ENCODE measurements around the gene PHC1.
"Not testable (repeated sequence)": the region's sequence is repeated elsewhere in the genome, so short reads cannot be mapped to it uniquely, and the experiment has no call there.

Gene PHC1

GRCh38 chr12:8909752-8910151 is 4.6 kb upstream of the PHC1 start:
- DNase-seq (ENCODE audit: low spot score) (no peak), FAIRE-seq (peak; percentile 5)

DNA sequence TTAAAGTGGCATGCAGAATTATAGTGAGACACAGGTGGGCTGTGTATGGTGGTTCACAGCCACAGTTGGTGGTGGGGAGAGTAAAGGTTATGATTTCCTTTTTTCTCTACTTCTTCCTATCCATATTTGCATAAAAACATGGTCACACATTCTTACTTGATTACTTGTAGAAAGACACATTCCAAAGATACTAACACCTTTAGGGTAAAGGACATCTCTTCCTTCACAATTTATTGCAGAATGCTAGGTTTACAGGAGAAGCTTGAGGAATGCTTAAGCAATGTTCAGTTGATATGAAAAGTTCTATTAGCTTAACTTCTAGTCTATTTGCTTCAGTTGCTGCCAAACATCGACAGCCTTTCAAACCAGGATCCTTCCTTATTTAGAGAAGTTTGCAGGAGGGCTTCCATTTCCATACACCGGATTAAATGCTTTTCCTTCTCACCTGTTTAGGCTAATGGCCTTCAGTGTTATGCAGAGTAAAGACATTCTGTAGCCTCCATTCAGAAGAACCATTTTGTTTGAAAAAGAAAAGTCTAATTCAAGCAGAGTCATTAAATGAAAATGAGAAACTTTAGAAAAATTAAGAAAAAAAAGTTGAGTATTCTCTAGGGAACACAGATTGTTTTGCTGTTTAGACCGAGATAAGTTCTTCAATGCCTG is 2.6 kb upstream of the PHC1 start:
- FAIRE-seq = no peak
- no peak for DNase-seq (ENCODE audit: low spot score)

DNA sequence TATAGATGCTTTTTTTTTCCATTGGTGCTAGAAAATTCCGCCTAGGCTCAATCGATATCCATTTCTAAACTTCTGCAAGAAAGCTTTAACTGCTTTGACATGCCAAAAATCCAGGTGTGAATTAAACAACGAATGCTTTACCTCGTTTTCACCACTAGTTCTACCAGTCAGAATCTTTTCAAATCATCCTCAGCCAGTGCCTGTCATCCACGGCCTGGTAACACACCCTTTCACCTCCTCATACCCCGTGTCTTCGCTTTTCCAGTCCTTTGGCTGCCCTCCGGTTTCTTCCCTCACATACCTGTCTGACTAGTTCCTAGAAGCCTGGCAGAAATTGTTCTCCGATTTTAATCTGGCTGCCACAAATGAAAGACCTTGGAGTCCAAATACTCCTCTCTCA is 1.4 kb upstream of the PHC1 start:
- FAIRE-seq = no peak
- DNase-seq (ENCODE audit: low spot score) = peak; percentile 48

DNA sequence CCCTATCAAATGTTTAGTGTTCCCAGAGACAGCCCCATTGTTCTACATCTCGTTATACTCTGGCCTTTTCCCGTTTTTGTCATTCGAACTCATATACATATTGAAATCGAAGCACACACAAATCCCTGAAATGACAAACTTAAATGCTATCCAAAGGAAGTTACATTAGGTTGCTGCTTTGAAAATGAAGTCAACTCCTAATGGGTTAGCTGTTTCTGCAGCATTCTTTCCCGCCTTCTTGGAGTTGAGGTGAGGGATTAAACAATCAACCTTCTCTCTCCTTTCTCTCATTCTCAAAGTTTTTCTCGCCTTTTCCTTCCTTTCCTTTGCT is 642 bp upstream of the PHC1 start:
- DNase-seq (ENCODE audit: low spot score) = no peak
- no peak for FAIRE-seq

DNA sequence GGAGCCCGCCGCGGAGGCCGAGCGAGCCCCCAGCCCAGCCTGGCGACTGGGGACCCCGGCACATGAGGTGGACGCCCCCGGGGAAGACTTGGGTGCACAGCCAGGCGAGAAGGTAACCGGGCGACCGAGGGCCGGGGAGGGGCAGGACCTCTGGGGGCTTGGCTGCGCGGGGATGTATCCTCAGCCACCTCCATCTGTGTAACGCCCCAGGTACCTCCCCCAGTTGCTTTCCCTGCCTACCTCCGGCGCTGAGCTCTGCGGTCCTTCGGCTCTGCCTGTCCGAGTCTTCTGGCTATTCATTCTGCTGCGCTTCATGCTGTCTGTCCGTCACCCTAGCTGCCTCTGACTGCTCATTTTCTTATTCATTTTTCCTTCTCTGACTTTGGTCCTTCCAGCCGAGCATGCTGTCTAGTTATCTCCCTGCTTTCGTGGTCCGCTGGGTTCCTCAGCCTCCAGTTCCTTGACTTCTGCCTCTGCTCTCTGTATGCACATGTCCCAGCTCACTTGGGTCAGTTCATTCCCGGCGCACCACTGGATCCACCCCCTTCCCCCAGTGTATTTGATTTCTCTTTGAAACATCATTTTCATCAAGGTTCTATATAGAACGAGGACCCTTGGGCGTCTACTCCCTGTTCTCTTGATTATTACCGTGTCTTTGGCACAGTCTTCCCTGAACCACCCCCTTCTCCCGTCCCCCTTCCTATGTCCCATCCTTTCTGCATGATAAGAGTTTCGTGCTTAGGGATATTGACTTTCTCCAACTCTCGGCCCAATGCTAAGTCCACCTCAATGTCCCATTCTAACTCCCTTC is 612 bp downstream of the PHC1 start:
- DNase-seq (ENCODE audit: low spot score) (peak; percentile 93), FAIRE-seq (peak; percentile 58)

DNA sequence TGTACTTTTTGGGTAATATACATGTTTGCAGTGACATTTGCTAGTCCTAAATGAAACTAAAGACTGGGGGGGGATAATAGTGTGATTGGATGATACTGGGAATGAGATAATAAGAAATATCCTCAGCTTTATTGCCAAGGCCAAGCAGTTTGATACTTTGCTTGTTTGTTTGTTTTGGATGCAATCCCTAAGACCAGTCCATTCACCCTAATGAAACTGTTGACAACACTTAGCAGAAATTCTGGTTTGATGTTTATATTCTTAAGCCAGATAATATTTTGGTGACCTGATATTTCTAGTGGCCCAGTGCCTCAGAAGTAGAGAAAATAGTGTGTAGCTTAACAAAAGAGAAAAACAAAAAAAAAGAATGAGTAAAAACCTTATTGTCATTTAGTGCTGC is 1.8 kb downstream of the PHC1 start:
- FAIRE-seq (no peak), DNase-seq (ENCODE audit: low spot score) (no peak)

GRCh38 chr12:8917031-8917430 is 2.7 kb downstream of the PHC1 start:
- DNase-seq (ENCODE audit: low spot score) (no peak), FAIRE-seq (no peak)

DNA sequence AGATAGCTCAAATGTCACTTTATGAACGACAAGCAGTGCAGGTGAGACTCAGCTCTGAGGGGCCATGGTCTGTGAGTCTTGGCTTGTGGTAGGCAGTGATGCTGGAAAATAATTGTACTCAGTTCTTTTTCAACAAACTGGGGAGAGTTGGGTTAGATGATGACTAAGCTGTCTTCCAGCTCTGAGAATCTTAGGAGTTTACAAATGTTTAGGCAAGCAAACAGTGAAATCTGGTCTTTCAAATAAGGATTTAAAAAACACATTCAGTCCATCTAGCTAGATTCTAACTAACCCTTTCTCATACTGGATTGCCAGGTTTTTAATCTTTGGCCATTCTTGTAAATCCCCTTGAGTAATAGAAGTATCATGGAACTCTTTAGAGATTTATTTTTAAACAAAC is 3.4 kb downstream of the PHC1 start:
- no peak for DNase-seq (ENCODE audit: low spot score)
- FAIRE-seq = no peak

GRCh38 chr12:8919643-8920042 is 5.3 kb downstream of the PHC1 start:
- FAIRE-seq; DNase-seq (ENCODE audit: low spot score): not testable (repeated sequence)

- FAIRE-seq = peak; percentile 73
- no peak for DNase-seq (ENCODE audit: low spot score)
These were observed 8.2 kb downstream of the PHC1 start for GRCh38 chr12:8922544-8922943.

- peak; percentile 84 for FAIRE-seq
These were observed 16.5 kb downstream of the PHC1 start for GRCh38 chr12:8930655-8931323.

GRCh38 chr12:8932464-8932863 is 18.2 kb downstream of the PHC1 start:
- DNase-seq (ENCODE audit: low spot score); FAIRE-seq: not testable (repeated sequence)

More at GRCh38 chr12:8930655-8931323, 16.5 kb downstream of the PHC1 start:
- DNase-seq (ENCODE audit: low spot score) = not testable (repeated sequence)

DNA sequence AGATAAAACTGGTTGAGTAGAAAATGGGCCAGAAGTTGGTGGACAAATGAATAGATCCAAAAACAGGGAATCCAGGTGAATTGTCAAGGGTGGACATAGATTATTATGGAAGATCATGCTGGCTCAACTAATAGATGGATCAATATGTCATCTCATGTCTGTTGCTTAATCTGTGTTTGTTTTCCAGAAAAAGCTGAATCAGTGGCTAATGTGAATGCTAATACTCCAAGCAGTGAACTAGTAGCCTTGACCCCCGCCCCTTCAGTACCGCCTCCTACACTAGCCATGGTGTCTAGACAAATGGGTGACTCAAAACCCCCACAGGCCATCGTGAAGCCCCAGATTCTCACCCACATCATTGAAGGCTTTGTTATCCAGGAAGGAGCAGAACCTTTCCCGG is 19.8 kb downstream of the PHC1 start:
- FAIRE-seq = peak; percentile 80
- not testable (repeated sequence) for DNase-seq (ENCODE audit: low spot score)

DNA sequence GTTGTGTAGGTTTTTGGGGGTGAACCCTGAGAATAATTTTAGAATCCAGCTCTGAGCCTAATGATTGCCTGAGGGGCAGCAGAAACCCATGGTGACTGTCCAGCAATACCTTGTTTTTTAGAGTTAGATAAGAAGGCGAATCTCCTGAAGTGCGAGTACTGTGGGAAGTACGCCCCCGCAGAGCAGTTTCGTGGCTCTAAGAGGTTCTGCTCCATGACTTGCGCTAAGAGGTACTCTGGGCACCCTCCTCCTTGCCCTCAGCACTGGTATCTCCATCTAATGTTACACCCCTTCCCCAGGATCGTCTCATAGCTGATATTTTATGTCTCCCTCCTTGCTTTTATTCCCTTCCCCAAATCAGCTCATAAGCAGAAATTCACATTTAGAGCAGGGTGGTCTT is 22.4 kb downstream of the PHC1 start:
- FAIRE-seq = no peak
- DNase-seq (ENCODE audit: low spot score) = no peak

DNA sequence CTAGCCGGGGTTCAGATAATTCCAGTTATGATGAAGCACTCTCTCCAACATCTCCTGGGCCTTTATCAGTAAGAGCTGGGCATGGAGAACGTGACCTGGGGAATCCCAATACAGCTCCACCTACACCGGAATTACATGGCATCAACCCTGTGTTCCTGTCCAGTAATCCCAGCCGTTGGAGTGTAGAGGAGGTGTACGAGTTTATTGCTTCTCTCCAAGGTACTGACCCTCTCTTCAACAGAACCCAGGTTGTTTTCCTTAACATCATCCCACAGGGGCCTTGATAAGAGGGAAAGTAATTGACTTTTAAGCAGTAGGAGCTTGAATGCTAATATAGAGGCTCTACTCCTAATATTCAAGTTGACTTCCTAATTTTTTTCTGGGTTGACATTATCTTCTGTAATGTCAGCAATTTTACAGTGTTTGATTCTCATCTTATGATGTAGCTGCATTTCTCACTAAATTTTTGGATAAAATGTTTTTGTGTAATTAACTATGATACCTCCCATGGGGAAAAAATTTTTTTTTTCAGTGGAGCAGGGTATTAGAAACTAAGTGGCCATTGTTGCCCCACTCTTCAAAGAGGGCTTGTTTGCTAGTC is 23.6 kb downstream of the PHC1 start:
- DNase-seq (ENCODE audit: low spot score); FAIRE-seq: not testable (repeated sequence)

GRCh38 chr12:8941691-8942478 is 27.6 kb downstream of the PHC1 start:
- DNase-seq (ENCODE audit: low spot score) = no peak
- no peak for FAIRE-seq

GRCh38 chr12:8943565-8944186 is 29.4 kb downstream of the PHC1 start:
- FAIRE-seq (peak; percentile 86), DNase-seq (ENCODE audit: low spot score) (no peak)

DNA sequence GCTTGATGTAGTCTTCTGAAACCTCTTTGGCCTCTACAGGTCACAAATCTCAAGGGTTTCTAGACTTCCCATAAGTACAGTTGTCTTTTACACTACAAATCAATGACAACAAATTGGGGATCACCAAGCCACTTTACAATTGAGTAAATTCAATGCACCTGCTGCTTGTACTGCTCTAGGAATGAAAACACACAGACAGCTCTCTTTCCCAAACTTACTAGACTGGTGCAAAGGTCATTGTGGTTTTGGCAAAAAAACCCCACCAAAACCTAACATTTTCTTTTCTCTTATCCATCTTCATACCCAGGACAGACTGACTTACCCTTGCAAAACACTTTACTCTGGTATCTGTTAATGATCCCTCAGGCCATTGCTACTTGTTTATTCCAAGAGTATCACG is 32.4 kb downstream of the PHC1 start:
- no peak for FAIRE-seq

GRCh38 chr12:8947737-8948136 is 33.4 kb downstream of the PHC1 start:
- no peak for DNase-seq (ENCODE audit: low spot score)
- FAIRE-seq = no peak

More for the DNA sequence above, 32.4 kb downstream of the PHC1 start:
- DNase-seq (ENCODE audit: low spot score) = no peak

DNA sequence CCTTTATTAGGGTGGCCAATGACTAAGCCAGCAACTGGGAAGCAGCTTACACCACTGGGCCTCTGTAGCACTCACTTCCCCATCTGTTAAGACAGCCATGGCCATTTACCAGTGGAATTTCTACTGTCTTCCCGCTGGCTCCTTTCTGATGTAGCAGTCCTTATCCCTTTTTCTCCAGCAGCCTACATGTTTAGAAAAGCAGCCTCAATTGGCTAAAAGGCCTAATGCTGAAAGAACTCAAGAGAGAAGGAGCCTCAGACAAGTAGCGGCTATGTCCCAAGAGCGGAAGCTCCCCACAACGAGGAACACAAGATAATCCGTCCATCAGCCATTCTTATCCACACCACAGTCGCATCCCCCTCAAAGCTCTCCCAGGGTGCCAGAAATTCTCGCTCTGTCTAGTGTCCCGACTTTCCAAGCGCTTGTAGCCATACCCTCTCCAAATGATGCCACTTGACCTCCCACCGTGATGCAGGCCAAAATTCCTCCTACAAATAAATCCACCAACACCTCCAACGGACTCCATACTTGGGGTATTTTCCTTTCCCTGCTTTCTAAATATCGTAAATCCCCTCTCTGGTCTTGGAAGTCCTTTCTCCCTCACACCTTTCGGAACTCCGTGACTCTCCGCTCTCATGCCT is 34.5 kb downstream of the PHC1 start:
- FAIRE-seq (no peak), DNase-seq (ENCODE audit: low spot score) (peak; percentile 24)

Measured in urothelium cell line (cell line).